NCI-H1436 treated with DMSO at 0.1 percent for 48 hours (cell line): Measurements from ENCODE around the gene SH3BP4.
"Not testable (repeated sequence)": the region's sequence is repeated elsewhere in the genome, so short reads cannot be mapped to it uniquely, and the experiment has no call there.

Source experiments
- DNase-seq: peaks from one replicate; lab custom pipeline; 2025; lab: John Stamatoyannopoulos, UW

The SH3BP4 gene

GRCh38 chr2:235000426-235001236, 48.8 kb downstream of the SH3BP4 start:
- no peak for DNase-seq

- no peak for DNase-seq
Measured at GRCh38 chr2:235001237-235002133, 49.7 kb downstream of the SH3BP4 start.

DNA sequence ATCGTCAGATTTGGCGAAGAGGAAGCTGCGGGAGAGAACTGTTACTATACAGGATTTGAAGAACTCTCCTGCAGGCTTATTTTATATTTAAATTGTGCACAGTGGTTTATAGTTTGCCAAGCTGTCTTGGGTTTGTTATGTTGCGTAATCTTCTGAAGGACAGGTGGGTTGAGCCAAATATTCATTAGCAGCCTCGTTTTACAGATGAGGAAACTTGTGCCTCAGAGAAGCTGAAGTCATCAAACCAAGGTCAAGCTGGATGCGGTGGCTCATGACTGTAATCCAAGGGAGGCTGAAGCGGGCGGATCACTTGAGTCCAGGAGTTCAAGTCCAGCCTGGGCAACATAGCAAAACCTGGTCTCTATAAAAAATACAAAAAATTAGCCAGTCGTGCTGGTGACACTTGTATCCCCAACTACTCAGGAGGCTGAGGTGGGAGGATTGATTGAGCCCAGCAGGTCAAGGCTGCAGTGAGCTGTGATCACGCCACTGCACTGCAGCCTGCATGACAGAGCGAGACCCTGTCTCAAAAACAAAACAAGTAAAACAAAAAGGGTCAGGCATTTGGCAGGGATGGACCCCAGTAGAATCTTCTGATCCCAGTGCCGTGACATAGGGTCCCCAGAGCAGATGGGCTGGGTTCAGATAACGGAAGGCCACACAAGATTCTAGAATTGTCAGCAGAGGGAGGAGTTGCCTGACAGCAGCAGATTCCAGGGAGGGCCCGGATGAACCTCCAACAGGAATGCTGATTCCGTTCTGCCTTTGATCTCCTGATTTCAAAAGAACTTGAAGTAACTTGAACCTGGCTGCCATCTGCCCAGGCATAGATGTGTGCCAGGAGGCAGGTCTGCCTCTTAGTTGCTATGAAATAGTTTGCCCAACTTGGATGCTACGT, 50.6 kb downstream of the SH3BP4 start:
- no peak for DNase-seq

GRCh38 chr2:235003096-235003775, 51.4 kb downstream of the SH3BP4 start:
- DNase-seq: no peak

DNA sequence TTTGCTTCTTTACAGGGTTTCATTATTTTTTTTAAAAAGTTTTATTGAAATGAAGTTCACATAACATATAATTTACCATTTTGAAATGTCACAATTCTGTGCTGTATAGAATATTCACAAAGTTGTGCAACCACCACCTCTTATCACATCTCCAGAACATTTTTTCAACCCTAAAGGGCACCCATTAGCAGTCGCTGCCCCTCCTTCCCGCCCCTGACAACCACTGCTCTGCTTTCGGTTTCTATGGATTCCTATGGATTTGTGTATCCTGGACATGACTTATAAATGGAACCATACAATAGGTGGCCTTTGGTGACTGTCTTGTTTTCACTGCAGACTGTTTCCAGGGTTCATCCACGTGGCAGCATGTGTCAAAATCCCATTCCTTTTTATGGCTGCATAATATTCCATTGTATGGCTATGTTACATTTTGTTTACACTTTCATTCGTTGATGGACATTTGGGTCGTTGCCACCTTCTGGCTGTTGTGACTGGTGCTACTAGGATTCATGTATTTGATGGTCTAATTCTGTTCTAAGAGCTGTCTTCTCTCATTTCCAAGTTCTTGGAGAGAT, 52.6 kb downstream of the SH3BP4 start:
- DNase-seq: no peak

DNA sequence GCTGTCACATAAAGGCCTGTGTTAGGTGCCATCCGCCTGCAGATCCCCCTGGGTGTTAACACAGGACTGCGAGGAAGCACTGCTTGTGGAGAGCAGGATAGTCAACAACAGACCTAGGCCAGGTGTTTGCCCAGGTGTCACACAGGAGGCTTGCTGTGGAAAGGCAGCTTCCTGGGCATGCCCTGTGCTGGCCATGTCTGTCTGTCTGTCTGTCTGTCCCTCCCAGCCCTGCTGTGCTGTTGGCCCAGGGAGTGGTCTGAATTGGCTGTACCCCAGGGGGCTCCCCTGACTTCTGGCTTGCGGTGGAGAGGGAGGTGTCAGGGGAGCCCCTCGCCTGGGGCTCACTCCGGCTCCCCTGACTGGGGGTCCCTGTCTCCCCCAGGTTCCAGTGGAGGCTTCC, 53.2 kb downstream of the SH3BP4 start:
- DNase-seq: no peak

GRCh38 chr2:235005603-235006259, 53.9 kb downstream of the SH3BP4 start:
- no peak for DNase-seq

DNA sequence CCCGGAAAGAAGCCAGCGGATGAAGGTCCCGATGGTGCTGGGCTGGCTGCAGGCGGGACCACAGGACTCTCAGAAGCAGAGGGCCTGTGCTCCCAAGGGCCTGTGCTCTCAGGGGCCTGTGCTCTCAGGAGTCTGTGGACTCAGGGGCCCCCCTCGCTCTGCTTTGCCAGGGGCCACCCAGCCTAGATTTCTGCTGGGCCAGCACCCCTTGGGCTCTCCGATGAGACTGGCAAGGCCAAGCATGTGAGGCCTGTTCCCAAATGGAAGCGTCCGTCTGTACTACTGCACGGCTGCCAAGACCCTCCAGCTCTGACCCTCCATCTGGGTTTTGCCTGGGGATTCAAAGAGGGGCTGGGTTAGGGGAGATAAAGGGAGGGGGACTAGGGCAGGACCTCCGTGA, 54.6 kb downstream of the SH3BP4 start:
- no peak for DNase-seq

DNA sequence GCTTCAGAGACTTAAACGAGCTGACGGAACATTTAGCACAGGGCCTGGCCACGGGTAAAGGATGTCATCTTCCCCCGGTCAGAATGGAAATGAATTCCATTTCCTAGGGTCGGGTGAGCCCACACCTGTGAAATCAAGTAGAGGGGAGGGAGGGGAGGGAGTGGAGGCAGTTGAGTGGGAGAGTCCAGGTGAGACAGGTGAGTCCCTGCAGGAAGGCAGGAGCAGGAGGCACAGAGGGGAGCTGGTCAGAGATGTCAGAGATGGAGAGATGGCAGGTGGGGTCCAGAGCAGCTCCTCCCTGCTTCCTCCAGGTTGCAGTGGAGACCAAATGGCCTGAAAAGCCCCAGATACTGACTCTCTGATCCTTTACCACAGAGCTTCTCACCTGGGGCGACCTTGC, 55.2 kb downstream of the SH3BP4 start:
- DNase-seq: no peak

- no peak for DNase-seq
Measured at GRCh38 chr2:235007664-235008457, 56.0 kb downstream of the SH3BP4 start.

DNA sequence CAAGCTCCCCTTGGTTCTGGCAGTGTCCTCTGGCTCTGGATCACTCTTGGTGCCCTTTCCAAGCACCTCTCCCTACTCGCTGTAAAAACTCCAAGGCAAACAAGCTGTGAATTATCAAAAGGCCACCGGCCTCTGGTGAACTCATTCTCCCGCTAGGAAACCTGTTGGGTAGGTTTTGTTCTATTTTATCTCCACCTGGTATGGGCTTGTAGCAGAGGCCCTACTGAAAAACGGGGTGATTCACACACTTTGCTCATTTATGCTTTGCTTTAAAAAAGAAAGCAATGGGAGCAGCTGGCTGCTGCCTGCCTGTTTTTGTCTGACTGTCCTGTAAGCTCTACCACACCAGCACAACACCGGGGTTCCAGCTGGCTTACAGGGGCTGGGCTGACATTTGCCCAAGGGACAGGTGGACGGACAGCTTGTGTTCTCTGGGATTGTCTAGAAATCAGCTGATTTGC, 56.8 kb downstream of the SH3BP4 start:
- DNase-seq: no peak

DNA sequence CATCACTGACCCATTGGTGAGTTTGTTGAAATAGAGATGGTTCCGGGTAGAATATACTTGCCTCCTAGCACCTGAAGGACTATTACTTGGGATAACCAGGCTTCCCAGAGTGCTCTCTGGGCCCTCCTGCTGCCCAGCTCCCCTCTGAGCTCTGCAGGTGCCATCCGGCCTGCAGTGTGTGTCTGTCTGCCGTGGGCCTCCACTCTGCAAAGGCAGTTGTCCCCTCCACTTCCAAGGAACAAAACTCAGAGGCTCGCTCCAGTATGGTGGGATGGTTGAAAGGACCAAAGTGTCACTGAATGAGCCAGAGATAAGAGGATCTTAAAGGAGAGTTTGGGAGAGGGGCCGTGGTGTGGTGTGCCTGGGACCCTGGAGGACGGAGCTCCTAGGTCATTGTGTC, 57.3 kb downstream of the SH3BP4 start:
- no peak for DNase-seq

GRCh38 chr2:235010117-235010714, 58.4 kb downstream of the SH3BP4 start:
- no peak for DNase-seq

DNA sequence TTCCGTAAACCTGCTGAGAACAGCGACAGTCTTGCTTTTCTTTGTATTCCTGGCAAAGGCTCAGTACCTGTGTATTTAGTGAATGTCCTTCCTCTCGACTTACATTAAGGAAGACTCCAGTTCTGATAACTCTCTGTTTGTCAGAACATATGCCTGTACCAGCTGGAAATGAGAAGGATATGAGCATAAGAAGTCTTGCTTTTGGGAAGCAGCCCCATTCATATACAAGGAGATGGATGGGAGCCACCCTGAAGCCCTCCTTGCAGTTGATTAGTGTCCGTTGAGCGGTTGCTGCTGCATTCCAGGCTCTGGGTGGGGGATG, 59.8 kb downstream of the SH3BP4 start:
- no peak for DNase-seq

- DNase-seq: no peak
Measured at GRCh38 chr2:235011929-235012631, 60.3 kb downstream of the SH3BP4 start.

DNA sequence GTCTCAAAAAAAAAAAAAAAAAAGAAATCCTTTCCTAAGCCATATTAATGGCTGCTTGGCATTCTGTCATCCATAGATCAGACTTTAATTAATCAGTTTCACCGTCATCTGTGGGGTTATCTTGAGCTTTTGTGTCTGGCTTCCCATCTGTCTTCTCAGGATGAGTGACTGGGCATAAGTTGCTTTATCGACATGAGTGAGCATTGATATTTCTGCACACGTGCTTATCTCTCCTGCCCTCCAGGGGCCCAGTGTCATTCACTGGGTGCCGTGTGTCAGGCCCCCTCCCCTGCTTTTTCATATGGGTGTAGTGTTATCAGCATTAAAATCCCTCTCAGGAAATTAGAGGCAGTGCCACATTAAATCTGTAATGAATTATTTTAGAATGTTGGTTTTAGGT, 65.6 kb downstream of the SH3BP4 start:
- DNase-seq: no peak

DNA sequence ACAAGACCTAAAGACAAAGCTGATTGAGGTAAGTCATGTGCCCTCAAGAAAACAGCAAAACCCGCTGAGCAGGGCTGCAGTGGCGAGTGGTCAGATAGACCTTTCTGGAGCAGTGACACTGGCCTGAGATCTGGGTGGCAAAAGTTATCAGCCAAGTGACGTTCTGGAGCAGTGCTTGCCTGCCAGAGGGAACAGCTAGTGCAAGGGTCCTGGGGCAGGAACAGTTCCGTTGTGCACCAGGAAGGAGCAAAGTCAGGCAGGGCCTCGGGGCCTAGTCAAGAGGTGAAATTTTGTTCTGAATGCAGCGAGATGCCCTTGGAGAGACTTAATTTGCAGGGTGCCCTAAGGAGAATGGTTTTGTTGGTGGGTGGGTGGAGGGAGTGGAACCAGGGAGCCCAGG, 67.0 kb downstream of the SH3BP4 start:
- no peak for DNase-seq

GRCh38 chr2:235020141-235020540, 68.3 kb downstream of the SH3BP4 start:
- DNase-seq: not testable (repeated sequence)

GRCh38 chr2:235021752-235022151, 69.9 kb downstream of the SH3BP4 start:
- DNase-seq: no peak
